Inferior parietal cortex (tissue), 1 donor: ENCODE measurements around the gene FKBP1B.
"Not testable (repeated sequence)": the region's sequence is repeated elsewhere in the genome, so short reads cannot be mapped to it uniquely, and the experiment has no call there.

ENCODE experiments used
- DNase-seq: peaks from one replicate; pipeline ENCODE4 v3.0.0-alpha.2; 2016; ENCODE audit errors: extremely low spot score

The FKBP1B gene

DNA sequence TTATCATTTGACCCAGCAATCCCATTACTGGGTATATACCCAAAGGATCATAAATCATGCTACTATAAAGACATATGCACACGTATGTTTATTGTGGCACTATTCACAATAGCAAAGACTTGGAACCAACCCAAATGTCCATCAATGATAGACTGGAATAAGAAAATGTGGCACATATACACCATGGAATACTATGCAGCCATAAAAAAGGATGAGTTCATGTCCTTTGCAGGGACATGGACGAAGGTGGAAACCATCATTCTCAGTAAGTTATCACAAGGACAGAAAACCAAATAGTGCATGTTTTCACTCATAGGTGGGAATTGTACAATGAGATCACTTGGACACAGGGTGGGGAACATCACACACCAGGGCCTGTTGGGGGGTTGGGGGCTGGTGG is 51.2 kb downstream of the FKBP1B start:
- DNase-seq = not testable (repeated sequence)

DNA sequence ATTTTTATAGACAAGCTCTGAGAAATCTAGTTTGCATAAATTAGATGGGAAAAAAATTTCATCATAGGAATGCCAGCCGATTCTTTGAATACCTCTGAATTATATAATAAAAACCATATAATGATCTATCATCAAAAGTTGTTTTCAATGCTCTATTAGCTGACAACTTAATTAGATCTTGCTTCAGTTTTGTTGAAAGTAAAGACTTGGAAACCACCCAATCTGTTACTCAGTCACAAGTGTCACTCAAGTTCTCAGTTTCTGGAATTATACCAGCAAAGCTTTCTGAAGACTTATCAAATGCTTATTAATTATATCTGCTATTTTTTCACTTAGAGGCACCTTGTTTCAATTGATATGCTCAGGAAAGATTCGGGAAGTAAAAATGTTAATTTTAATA is 52.5 kb downstream of the FKBP1B start:
- DNase-seq = no peak

GRCh38 chr2:24102677-24103076 is 53.1 kb downstream of the FKBP1B start:
- DNase-seq = no peak

- DNase-seq = no peak
These were observed 54.6 kb downstream of the FKBP1B start for GRCh38 chr2:24104110-24104650.

DNA sequence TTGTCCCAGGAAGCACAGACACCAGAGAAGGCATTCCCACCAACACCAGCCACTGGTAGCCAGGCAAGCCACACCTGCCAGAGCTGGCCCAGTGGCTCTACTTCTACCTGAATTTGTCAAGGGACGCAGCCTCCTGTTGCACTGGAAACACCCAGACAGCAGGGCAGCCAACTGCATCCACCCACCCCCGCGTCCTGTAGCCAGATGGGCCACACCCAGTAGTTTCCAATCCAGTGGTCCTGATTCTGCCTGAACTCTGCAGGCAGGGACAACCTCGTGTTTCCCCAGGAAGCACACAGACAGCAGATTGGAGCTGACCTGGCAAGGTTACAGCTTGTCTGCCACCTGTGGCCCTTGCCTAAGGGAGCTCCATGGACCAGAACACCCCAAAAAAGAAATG is 55.4 kb downstream of the FKBP1B start:
- no peak for DNase-seq

GRCh38 chr2:24105816-24106215 is 56.3 kb downstream of the FKBP1B start:
- DNase-seq = no peak

DNA sequence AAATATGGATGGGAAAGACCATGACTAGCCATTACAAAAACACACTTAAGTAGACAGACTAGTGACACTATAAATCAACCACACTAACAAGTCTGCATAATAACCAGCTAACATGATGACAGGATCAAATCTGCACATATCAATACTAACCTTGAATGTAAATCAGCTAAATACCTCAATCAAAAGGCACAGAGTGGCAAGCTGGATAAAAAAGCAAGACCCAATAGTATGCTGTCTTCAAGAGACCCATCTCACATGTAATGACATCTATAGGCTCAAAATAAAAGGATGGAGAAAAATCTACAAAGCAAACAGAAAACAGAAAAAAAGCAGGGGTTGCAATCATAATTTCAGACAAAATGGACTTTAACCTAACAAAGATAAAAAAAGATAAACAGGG is 57.2 kb downstream of the FKBP1B start:
- no peak for DNase-seq

DNA sequence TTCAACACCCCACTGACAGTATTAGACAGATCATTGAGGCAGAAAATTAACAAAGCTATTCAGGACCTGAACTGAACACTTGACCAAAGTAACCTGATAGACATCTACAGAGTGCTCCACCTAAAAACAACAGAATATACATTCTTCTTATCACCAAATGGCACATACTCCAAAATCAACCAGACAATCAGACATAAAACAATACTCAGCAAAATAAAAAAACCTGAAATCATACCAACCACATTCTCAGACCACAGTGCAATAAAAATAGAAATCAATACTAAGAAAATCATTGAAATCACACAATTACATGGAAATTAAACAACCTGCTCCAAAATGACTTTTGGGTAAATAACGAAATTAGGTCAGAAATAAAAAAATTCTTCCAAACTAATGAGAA is 57.8 kb downstream of the FKBP1B start:
- DNase-seq = no peak

GRCh38 chr2:24109431-24109830 is 59.9 kb downstream of the FKBP1B start:
- not testable (repeated sequence) for DNase-seq

DNA sequence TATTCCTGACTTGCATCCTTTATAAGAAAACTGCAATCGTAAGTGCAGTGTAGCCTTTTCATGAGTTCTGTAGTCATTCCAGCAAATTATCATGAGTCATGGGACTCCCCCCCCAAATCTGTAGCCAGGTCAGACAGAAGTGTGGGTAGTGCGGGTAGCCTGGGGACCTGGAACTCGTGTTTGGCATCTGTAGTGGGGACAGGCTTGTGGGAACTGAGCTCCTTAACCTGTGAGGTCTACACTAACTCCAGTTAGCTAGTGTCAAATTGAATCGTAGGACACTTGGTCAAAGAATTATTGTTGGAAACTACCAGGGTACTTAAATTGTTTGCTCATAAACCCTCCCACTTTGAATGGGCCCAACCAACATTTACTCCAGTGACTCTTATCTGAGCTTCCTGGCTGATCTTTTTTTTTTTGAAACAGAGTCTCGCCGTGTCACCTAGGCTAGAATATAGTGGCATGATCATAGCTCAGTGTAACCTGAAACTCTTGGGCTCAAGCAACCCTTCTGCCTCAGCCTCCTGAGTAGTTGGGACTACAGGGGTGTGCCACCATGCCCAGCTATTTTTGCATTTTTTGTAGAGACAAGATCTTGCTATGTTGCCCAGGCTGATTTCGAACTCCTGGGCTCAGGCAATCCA is 61.2 kb downstream of the FKBP1B start:
- no peak for DNase-seq

- no peak for DNase-seq
These were observed 61.9 kb downstream of the FKBP1B start for GRCh38 chr2:24111407-24111901.
